D721Med (cell line): ENCODE measurements around the gene PPP2R2D.
"Not testable (repeated sequence)": the region's sequence is repeated elsewhere in the genome, so short reads cannot be mapped to it uniquely, and the experiment has no call there.

Source experiments
- DNase-seq: peaks from one replicate; pipeline ENCODE4 v3.0.0; 2011; ENCODE audit warnings: low spot score; ENCODE audit not compliant: insufficient read length
- FAIRE-seq: peaks from 2 replicates; lab custom pipeline; 2011; peaks lifted over from hg19 to GRCh38; lab: Jason Lieb, UNC
- CTCF ChIP-seq: IDR thresholded peaks from 2 replicates; pipeline ENCODE4 v1.5.1; 2012; ENCODE audit warnings: mild to moderate bottlenecking, control low read depth; ENCODE audit not compliant: insufficient read depth; ENCODE audit errors: missing control alignments

The PPP2R2D gene

GRCh38 chr10:131982796-131983195 is 82.0 kb downstream of the PPP2R2D start:
- no peak for FAIRE-seq

GRCh38 chr10:131983780-131984179 is 83.0 kb downstream of the PPP2R2D start:
- TF ChIP-seq CTCF = no peak
- no peak for DNase-seq
- FAIRE-seq = no peak

More at GRCh38 chr10:131982796-131983195, 82.0 kb downstream of the PPP2R2D start:
- no peak for DNase-seq
- TF ChIP-seq CTCF = no peak

GRCh38 chr10:131986851-131987250 is 86.0 kb downstream of the PPP2R2D start:
- DNase-seq, FAIRE-seq: not testable (repeated sequence)

GRCh38 chr10:131987301-131987700 is 86.5 kb downstream of the PPP2R2D start:
- DNase-seq, FAIRE-seq: not testable (repeated sequence)

GRCh38 chr10:131987786-131988185 is 87.0 kb downstream of the PPP2R2D start:
- DNase-seq, FAIRE-seq: not testable (repeated sequence)

- no peak for TF ChIP-seq CTCF
- DNase-seq = no peak
- no peak for FAIRE-seq
Measured at GRCh38 chr10:131991726-131992125, 90.9 kb downstream of the PPP2R2D start.

- no peak for TF ChIP-seq CTCF
- DNase-seq = no peak
- no peak for FAIRE-seq
Measured at GRCh38 chr10:131993275-131993674, 92.5 kb downstream of the PPP2R2D start.

- TF ChIP-seq CTCF = no peak
- no peak for DNase-seq
- no peak for FAIRE-seq
Measured at GRCh38 chr10:131994435-131994834, 93.6 kb downstream of the PPP2R2D start.
